ENCODE results near the gene TMEM138.

- TF ChIP-seq CTCF (conservative IDR thresholded peaks at IDR 0.05) (no peak), ZFX (IDR thresholded peaks at IDR 0.05) (no peak)
Observed at GRCh38 chr11:61350336-61350735, 11.8 kb upstream of the TMEM138 start.
